Stimulated activated CD4-positive, alpha-beta T cell treated with anti-CD3 and anti-CD28 coated beads, Interleukin-1b, Interleukin-23, amount 100 ng/mL, for 48 hours (primary cell): ENCODE data around the gene CLK3.
"Not testable (repeated sequence)": the region's sequence is repeated elsewhere in the genome, so short reads cannot be mapped to it uniquely, and the experiment has no call there.

ENCODE experiments used
- DNase-seq: peaks from one replicate; pipeline ENCODE4 v3.0.0-alpha.2; 2020

Gene CLK3

DNA sequence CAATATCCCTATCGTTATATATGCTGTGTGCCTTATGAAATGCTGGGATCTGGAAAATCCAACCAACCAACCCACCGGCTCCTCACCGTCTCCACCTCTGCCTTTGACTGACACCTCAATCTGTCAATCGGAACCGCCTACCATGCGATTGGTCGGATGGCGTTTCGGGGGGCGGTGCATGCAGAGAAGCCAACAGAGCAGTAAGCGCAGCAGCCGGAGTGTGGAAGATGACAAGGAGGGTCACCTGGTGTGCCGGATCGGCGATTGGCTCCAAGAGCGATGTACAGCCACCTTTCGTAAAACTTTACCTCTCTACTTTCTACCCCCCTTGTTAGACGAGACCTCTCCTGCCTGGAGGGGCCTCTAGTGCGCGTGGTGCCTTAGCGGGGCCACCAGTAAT is 6.3 kb downstream of the CLK3 start:
- no peak for DNase-seq

DNA sequence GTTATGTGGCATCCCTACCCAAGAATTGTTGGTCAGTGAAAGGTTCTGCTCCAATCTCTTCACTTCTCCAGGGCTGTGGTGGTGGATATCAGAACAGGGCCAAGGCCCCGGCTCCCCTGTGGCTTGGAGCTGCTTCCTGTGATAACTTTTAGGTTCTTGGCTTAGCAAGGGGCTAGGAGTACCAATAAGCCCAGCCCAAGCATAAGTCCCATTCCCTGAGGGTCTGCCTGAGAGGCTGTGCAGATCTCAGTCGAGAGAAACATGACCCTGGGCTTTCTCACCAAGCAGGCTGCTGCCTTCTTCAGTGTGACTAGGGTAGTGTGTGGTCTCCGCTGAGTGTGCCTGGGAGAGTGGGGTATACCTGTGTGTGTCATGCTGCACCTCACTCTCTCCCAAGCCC is 7.1 kb downstream of the CLK3 start:
- no peak for DNase-seq

DNA sequence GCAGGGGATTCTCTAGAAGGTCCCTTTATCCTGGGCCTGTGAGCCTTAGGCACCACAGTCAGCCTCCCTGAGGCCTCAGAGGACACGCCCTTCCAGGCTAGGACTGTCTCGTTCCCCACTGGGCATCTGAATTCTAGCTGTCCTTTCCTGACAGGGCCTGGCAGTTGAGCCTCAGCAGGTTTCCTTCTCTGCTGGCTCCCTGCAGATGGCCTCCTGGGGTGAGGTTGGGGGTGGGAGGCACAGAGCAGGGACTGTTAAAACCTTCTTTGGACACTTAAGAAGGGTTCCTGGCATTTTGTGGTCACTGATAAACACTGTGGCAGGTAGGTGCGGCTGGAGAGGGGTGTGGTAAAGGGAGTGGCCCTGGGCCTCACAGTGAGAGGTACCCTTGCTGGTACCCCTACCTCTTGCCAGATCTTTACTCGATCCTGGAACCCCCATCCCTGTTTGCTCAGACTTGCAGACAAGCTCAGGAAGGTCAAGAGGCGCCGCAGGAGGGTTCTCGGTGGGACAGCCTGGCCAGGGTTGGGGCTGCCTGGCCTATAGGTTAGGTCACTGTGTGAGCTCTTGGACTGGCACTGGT is 8.5 kb downstream of the CLK3 start:
- DNase-seq, result no peak

DNA sequence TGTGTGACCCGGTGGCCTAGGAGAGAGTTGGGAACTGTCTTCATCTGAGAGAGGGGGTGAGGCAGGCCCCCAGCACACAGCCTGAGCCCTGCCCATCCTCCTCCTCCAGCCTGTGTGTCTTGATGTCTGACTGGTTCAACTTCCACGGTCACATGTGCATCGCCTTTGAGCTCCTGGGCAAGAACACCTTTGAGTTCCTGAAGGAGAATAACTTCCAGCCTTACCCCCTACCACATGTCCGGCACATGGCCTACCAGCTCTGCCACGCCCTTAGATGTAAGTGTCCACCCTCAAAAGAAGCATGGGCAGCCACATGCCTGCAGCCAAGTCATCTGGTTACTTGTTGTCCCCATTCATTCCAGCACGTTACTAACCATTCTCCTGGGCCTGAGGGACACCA is 10.1 kb downstream of the CLK3 start:
- DNase-seq, result no peak

DNA sequence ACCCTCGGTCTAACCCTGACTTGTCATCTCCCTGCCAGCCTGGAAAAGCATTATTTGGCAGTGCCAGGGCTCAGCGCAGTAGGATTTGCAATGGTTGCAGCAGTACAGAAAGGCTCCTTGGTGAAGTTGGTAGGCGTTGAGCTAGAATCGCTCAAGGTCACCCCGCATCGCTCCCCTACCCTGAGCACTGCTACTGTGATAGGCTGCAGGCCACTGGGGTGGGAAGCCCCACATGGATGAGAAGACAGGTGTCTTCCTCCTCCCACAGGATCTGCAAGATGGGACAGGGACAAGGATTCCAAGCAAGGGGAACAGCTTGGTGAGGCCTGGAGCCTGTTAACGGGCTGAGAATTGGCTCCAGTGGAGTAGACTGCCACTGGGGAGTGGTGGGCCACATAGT is 10.7 kb downstream of the CLK3 start:
- DNase-seq, result no peak

DNA sequence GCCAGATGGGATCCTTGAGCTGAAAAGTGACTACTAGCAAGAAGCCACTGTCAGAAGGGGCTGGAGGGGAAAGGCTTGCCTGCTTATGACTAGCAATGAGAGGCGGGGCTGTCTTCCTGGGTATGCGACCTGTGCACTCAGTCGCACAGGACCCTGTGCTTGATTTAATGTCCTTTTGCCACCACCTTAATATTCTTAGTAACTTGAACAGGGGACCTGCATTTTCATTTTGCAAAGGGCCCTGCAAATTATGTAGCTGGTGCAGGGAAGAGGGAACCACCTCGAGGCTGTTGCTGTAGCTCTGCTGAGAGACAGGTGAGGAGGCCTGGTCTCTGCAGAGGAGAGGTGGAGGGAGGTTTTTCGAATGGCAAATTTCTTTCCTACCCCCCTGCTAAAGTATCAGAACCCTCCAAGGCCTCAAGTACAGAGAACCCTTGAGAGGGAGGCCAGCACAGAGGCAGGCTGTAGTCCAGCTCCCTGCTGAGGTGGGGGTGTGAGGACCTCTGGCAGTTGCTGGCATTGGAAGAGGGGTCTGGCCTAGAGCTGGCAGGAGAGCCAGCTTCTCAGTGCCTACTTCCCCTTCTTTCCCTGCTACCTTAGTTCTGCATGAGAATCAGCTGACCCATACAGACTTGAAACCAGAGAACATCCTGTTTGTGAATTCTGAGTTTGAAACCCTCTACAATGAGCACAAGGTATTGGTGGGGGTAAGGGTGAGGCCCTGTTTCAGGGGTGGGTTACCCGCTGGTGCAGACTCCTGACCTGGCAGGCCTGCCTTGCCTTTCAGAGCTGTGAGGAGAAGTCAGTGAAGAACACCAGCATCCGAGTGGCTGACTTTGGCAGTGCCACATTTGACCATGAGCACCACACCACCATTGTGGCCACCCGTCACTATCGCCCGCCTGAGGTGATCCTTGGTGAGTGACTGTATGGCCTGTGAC is 11.4 kb downstream of the CLK3 start:
- DNase-seq, result no peak

DNA sequence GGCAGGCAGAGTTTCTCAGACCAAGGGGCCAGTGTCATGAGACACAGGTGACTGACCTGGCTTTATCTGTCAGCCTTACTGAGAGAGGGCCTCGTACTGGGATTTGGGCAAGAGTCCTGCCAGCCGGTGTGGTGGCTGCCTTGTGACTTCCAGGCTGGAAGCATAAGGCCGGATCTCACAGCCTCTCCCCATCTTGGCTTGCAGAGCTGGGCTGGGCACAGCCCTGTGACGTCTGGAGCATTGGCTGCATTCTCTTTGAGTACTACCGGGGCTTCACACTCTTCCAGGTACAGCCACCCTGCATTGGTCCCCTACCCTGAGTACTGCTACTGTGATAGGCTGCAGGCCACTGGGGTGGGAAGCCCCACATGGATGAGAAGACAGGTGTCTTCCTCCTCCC is 12.1 kb downstream of the CLK3 start:
- DNase-seq, result no peak

DNA sequence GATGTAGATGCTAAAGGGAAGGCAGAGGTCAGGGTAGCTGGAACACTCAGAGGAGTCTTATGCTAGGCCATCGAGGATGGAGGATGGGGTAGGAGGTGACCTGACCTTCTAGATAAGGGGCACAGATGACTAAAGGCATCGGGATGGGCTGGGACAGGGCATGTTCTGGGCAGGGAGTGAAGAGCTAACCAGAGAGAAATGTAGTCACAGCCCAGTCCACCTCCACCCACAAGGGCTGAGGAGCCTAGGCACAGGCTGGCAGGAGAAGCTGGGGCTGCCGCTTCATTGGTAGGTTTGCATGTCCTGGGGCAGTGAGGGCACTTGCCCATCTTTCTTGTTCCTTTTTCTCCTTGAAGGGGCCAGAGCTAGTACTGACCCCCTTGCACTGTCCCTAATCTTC is 12.6 kb downstream of the CLK3 start:
- no peak for DNase-seq

DNA sequence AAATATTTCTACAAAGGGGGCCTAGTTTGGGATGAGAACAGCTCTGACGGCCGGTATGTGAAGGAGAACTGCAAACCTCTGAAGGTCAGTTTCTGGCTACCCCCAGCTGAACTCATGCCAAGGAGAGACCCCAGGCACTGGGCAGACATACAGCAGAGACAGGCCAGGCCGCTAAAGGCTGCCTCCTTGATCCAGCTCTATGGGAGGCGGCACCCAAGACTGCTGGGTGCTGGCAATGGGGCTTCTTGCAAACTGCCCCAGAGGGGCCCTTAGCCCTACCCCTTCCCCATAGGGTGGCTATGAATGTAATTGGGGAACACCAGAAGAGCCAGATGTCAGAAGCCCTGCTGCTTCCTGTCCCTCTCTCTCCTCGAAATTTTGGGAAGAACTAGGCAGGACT is 13.3 kb downstream of the CLK3 start:
- no peak for DNase-seq

DNA sequence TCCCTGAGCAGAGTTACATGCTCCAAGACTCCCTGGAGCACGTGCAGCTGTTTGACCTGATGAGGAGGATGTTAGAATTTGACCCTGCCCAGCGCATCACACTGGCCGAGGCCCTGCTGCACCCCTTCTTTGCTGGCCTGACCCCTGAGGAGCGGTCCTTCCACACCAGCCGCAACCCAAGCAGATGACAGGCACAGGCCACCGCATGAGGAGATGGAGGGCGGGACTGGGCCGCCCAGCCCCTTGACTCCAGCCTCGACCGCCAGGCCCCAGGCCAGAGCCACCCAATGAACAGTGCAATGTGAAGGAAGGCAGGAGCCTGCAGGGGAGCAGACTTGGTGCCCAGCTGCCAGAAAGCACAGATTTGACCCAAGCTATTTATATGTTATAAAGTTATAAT is 14.1 kb downstream of the CLK3 start:
- DNase-seq, result not testable (repeated sequence)

DNA sequence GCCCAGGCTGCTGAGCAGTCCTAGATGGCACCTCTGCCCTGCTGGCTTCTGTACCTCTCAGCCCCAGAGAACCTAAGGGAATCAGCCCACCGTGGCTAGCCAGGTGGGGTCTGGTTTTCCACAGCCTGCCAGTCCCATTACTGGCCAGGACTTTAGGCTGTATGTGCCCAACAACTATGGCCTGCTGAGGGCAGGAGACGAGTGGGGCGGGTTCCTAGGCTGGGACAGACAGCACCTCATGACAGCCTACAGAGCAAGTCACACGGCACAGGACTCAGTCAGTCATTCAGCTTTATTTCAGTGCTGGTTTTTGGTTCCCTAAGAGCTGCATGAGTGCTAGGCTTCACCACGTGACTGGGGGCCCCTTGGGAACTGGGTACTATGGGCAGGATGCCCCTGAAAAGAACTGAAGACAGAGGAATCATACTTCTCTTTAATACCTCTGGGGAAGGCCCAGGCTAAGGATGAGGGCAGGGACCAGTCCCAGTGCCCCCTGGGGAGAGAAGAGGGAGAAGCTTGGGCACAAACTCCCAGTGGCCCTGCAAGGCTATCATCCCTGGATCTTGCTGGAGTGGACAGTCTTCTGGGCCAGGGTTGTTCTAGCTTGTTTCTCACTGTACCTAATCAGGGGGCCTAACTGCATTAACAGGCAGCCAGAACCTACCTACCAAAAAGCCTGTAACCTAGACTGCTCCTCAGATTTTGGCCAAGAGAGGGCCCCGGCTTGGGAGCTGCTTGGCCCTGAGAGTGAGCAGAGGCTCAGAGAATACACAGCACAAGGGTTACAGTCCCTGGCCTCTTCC is 14.8 kb downstream of the CLK3 start:
- DNase-seq, result no peak

DNA sequence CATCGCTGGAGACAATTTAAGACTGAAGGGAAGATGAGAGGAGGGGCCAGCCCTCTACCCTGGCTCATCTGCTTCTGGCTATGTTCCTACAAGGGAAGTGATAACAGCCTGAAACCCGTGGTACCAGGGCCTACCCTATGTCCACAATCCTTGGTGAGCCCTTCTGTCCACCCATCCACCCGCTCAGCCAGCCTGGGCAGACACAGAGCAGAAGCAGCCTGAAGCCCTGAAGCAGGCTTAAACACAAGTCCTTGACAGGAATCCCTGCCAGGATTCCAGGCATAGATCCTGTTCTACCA is 15.4 kb downstream of the CLK3 start:
- no peak for DNase-seq

DNA sequence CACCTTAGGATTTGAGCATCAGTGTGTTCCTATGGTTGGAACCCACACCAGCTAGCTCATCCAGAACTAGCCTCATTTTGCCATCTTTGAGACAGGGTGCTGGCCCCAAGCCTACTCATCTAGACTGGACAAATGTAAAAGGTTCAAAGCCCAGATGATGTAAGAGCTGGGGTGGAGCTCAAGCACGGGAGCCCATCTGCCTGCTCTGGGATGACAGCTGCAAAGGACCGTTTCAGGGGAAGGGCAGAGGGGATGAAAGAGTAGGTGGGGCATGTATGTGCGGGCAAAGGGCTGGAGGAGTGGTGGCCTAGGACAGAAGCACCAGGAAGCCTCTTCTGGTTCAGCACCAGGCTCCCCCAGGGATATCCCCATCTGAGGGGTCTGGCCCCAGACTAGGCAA is 15.8 kb downstream of the CLK3 start:
- DNase-seq, result no peak

DNA sequence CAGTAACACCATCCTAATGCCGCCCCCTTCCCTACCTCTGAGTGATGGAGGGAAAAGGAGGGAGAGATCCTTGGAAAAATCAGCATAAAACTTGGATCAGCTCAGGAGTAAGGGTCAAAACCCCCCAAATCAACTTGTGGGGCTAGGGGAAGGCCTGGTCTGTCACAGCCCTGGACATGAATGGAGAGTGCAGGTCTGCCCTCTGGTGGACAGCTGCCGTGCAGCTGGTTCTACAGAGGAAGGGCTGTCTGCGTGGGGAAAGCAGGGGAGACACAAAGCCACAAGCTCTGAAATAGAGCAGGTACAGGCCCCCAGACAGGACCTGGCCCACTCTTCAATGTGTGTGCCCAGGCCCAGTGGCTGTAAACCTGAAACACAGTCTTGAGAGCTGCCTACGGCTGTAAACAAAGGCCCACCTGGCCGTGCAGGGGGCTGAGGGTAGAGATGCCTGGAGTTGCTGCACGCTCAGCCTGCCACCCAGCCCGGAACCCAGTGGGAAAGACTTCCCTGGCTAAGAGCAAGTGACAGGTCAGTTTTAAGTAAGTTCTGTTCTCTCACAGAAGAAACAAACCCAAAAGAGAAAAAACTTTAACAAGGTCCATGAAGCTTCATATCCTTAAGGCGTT is 16.4 kb downstream of the CLK3 start:
- DNase-seq, result peak; percentile 51

DNA sequence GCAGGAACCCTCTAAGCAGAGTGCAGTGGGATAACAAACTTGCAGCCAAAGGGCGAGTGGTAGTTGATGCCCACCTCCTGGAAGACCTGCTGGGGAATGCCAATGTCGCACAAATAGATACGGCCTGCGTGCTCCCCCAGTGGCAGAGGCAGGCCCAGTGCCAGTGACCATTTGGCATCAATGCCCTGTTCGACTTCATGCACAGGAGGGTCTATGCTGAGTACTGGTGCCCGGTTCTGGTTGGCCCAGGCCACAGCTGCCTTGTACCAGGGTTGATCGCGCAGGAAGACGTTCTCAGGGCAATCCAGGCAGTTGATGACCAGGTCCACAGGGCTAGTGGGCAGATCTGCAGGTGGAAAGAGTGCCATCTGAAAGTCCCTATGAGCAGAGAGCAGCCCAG is 17.0 kb downstream of the CLK3 start:
- DNase-seq, result no peak

DNA sequence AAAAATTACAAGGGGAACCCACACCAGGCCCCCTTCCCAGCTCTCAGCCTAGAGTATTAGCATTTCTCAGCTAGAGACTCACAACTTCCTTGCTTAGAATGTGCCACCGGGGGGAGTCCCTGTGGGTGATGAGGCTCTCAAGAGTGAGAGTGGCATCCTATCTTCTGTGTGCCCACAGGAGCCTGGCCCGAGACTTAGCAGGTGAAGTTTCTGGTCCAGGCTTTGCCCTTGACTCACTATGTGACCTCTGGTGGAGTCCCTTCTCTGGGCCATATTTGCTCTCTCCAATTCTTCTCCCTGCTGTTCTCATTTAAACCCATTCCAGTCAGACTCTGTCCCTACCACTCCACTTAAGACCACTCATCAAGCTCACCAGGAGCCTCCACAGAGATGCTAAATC is 18.1 kb downstream of the CLK3 start:
- no peak for DNase-seq

DNA sequence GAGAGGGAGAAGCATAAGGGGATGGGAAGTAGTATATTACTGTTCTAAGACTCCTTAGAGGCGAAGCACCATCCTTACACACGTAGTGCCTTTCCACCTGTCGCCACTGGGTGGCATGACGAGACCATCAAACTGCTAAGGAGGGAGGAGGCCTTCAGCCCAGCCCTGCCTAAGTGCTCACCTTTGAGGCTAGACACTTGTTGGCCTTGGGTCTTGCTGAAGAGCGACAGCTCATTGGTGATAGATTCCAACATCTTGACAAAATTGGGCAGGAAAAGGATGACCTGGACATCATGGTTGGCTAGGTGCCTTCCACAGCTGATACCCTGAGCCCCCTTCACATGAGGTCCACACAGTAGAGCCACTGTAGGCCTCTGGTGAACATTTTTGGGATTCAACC is 19.6 kb downstream of the CLK3 start:
- DNase-seq, result peak; percentile 75

DNA sequence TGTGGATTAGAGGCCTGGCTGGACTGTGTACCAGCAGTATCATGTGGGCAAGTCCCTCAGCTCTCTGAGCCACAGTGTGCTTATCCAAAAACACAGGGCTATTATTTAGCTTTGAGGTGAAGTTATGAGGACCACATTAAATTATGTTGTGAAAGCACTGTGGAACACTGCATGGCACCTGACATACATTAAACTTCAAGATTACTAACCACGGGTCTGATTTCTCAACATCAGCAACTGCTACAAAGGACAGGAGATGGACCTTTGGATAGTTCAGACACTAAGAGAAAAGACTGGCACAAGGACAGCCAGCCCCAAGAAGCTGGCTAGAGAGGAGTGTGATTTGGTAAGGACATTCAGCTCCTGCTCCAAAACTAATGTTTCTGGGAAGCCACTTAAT is 21.3 kb downstream of the CLK3 start:
- DNase-seq, result no peak

DNA sequence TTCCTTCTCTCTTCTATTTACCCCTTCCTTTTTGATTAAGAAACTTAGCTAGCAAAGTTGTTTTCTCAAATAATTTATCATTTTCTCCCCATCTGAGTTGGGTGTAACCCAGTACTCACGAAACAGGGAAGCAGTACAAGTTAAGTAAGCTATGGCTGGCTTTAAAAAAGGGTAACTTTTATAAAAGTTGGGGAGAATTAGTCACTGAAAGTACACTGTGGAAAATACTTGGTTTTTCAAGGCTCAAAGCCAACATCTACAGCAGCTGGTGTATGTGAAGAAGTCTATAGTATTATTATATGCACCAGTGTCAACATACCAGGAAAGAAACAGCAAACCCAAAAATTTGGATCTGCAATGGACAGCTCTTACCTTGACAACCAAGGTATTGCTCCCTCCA is 25.5 kb downstream of the CLK3 start:
- DNase-seq, result no peak

DNA sequence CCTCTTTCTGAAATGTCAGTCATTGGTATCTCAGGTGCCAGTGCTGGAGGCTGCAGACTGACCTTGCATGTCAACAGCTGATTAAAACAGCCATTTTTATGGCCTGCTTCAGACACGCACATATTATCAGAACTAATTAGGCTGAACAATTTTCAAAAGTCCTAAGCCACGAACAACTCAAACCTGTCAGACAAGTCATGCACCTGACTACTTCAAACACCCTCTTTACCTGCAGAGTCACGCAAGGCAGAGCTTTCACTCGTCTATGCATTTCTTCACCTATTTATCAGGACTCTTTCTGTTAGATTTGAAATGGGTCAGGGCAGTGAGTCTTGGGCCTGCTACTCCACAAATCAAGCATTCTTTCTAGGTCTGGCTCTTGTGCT is 26.7 kb downstream of the CLK3 start:
- DNase-seq, result no peak

DNA sequence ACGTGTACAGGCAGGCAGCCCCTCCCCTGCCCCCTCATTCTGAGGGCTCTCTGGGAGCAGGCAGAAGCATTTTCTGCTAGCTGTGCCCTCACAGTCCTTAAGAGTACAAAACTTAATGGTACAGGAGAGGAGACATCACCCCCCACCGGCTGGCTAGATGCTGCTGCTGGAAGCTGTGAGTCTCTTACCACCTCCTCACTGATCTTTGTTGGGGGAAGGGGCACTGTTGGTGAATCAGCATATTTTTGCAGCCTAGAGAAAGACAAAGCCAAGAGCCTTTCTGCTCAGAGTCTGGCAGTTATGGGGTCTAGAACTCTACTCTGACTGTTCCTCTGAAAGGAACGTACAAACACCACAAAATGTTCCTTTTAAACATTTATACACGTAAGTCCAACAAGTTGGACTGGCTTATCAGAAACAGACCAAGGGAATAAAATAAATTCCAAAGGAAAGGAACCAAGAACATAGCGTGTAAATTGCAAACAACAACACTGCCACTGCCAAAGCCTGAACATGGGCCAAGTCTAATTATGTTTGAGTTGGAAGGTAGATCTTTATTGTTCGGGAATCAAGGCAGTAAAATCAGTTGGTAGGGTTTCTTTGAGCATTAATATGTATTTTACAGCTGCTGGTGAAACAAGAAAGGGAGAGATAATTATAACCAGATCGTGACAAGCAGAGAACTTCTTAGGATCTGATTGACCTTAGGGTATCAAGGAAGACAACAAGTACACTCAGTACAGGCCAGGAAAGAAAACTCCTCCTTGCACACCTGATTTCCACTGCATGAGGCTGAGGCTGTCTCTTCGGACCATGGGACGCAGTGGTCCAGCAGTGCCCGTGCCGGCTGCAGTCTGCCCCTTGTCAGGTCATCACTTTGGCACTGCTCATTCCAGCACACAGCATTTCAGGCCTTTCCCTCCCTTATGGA is 27.4 kb downstream of the CLK3 start:
- no peak for DNase-seq

DNA sequence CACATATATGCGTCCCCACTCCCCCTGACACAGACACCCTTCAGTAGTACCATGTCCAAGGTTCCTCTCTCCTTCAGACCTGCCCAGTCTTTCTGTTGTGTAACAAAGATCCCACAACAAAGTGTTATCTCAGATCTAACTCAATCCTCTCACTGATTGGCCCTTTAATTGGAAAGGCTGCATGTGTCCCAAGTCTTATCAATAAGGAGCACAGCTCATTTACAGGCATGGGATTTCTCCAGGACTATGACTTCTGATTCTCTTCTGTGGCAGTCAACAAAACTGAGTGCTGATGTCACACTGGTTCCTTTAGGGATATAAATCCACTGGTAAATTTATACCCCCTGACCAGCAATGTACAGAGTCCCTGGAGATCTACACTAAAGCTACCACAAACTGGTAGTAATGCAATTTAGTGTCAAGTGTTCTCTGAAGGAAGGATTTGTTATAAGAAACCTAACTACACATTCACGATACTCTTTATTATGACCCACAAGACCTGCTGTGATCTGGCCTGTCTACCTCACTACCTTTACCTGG is 28.1 kb downstream of the CLK3 start:
- no peak for DNase-seq
